Gastroesophageal sphincter (tissue), 3 donors: ENCODE data around the gene KRTAP5-6.

Experiments used
- EP300 ChIP-seq: sonication (generic); formaldehyde crosslinking; IDR thresholded peaks from one replicate; pipeline ENCODE4 v1.6.1; 2017; ENCODE audit warnings: antibody characterized with exemption, mild to moderate bottlenecking
- POLR2A ChIP-seq, 2 donors: fragments of 450-650 bp; IDR thresholded peaks; one replicate each; pipeline ENCODE4 v1.6.1; 2017; ENCODE audit warnings: antibody characterized with exemption in 2 of 2, mild to moderate bottlenecking in 2 of 2, moderate library complexity in 1 of 2
- TF ChIP-seq, protein P1 (sequence below), 4 experiments: fragments of 200-600 bp in 2 of 4; fragments of 450-650 bp in 2 of 4; sonication (generic) in 1 of 4; IDR thresholded peaks; one replicate each; pipeline ENCODE4 v1.5.1; 2017 to 2019; ENCODE audit warnings: antibody characterized with exemption in 4 of 4, mild to moderate bottlenecking in 2 of 4, moderate library complexity in 2 of 4

GRCh38 chr11:1669546-1670218 is 27.3 kb upstream of the KRTAP5-6 start:
- TF ChIP-seq, protein P1, sequence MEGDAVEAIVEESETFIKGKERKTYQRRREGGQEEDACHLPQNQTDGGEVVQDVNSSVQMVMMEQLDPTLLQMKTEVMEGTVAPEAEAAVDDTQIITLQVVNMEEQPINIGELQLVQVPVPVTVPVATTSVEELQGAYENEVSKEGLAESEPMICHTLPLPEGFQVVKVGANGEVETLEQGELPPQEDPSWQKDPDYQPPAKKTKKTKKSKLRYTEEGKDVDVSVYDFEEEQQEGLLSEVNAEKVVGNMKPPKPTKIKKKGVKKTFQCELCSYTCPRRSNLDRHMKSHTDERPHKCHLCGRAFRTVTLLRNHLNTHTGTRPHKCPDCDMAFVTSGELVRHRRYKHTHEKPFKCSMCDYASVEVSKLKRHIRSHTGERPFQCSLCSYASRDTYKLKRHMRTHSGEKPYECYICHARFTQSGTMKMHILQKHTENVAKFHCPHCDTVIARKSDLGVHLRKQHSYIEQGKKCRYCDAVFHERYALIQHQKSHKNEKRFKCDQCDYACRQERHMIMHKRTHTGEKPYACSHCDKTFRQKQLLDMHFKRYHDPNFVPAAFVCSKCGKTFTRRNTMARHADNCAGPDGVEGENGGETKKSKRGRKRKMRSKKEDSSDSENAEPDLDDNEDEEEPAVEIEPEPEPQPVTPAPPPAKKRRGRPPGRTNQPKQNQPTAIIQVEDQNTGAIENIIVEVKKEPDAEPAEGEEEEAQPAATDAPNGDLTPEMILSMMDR (IDR thresholded peaks at IDR 0.05) = no peak
- TF ChIP-seq POLR2A (IDR thresholded peaks at IDR 0.05) (no peak), EP300 (no peak)
